ENCODE data around the gene CPE.

The CPE gene

GRCh38 chr4:165380805-165381204 is 2.0 kb downstream of the CPE start:
- Histone ChIP-seq H2AFZ (ENCODE audit: low read length) (no peak overlapping the region), H3K4me2 (ENCODE audit: low read depth, low read length, poor library complexity, severe bottlenecking) (no peak overlapping the region), H3K4me3 (ENCODE audit: low read length, poor library complexity, severe bottlenecking) (no peak overlapping the region), H3K4me1 (ENCODE audit: insufficient read depth, low read length, poor library complexity, severe bottlenecking) (no peaks in the 10 kb centered on the region), H3F3A (ENCODE audit: low read depth) (no peaks in the 10 kb centered on the region), H3K9me2 (replicated peaks; ENCODE audit: low read depth, low read length) (no peaks in the 10 kb centered on the region), H3K27me3 (ENCODE audit: insufficient read depth, low read length, poor library complexity, severe bottlenecking) (peaks cover 51% of the 10 kb centered on the region), H4K20me1 (ENCODE audit: insufficient read depth, low read length, poor library complexity, severe bottlenecking) (no peaks in the 10 kb centered on the region), H3K9ac (ENCODE audit: low read depth, low read length, poor library complexity, severe bottlenecking) (no peak overlapping the region), H3K36me3 (ENCODE audit: insufficient read depth, low read length) (no peaks in the 10 kb centered on the region), H3K9me3 (ENCODE audit: insufficient read depth, low read depth, low read length) (no peaks in the 10 kb centered on the region), H3K79me2 (ENCODE audit: insufficient read depth, low read length) (no peaks in the 10 kb centered on the region)
- TF ChIP-seq EZH2phosphoT487 (IDR thresholded peaks at IDR 0.05; ENCODE audit: borderline replicate concordance) = no peak
- TF ChIP-seq CTCF (conservative IDR thresholded peaks at IDR 0.05; ENCODE audit: low read length) = no peak

- Histone ChIP-seq H3K4me2 (ENCODE audit: low read depth, low read length, poor library complexity, severe bottlenecking) (no peak overlapping the region), H3K9me2 (replicated peaks; ENCODE audit: low read depth, low read length) (no peaks in the 10 kb centered on the region), H3K27me3 (ENCODE audit: insufficient read depth, low read length, poor library complexity, severe bottlenecking) (peaks cover 43% of the 10 kb centered on the region), H3K79me2 (ENCODE audit: insufficient read depth, low read length) (no peaks in the 10 kb centered on the region), H2AFZ (ENCODE audit: low read length) (no peak overlapping the region), H3K4me3 (ENCODE audit: low read length, poor library complexity, severe bottlenecking) (no peak overlapping the region), H4K20me1 (ENCODE audit: insufficient read depth, low read length, poor library complexity, severe bottlenecking) (no peaks in the 10 kb centered on the region), H3K36me3 (ENCODE audit: insufficient read depth, low read length) (no peaks in the 10 kb centered on the region), H3K4me1 (ENCODE audit: insufficient read depth, low read length, poor library complexity, severe bottlenecking) (no peaks in the 10 kb centered on the region), H3K9ac (ENCODE audit: low read depth, low read length, poor library complexity, severe bottlenecking) (no peak overlapping the region), H3K9me3 (ENCODE audit: insufficient read depth, low read depth, low read length) (no peaks in the 10 kb centered on the region), H3F3A (ENCODE audit: low read depth) (no peaks in the 10 kb centered on the region)
- no peak for TF ChIP-seq EZH2phosphoT487 (IDR thresholded peaks at IDR 0.05; ENCODE audit: borderline replicate concordance)
- TF ChIP-seq CTCF (conservative IDR thresholded peaks at IDR 0.05; ENCODE audit: low read length) = no peak
These were observed 3.1 kb downstream of the CPE start for GRCh38 chr4:165381821-165382373.

- H3K9ac ChIP-seq (ENCODE audit: low read depth, low read length, poor library complexity, severe bottlenecking) = no peak overlapping the region
- H3K9me3 ChIP-seq (ENCODE audit: insufficient read depth, low read depth, low read length) = no peaks in the 10 kb centered on the region
- H3K4me2 ChIP-seq (ENCODE audit: low read depth, low read length, poor library complexity, severe bottlenecking) = no peak overlapping the region
- no peak overlapping the region for H3K4me3 ChIP-seq (ENCODE audit: low read length, poor library complexity, severe bottlenecking)
- no peaks in the 10 kb centered on the region for H3K9me2 ChIP-seq (replicated peaks; ENCODE audit: low read depth, low read length)
- H4K20me1 ChIP-seq (ENCODE audit: insufficient read depth, low read length, poor library complexity, severe bottlenecking) = no peaks in the 10 kb centered on the region
- H3F3A ChIP-seq (ENCODE audit: low read depth) = no peaks in the 10 kb centered on the region
- peaks cover 36% of the 10 kb centered on the region for H3K27me3 ChIP-seq (ENCODE audit: insufficient read depth, low read length, poor library complexity, severe bottlenecking)
- H3K36me3 ChIP-seq (ENCODE audit: insufficient read depth, low read length) = no peaks in the 10 kb centered on the region
- H2AFZ ChIP-seq (ENCODE audit: low read length) = no peak overlapping the region
- H3K79me2 ChIP-seq (ENCODE audit: insufficient read depth, low read length) = no peaks in the 10 kb centered on the region
- TF ChIP-seq EZH2phosphoT487 (IDR thresholded peaks at IDR 0.05; ENCODE audit: borderline replicate concordance) = no peak
- TF ChIP-seq CTCF (conservative IDR thresholded peaks at IDR 0.05; ENCODE audit: low read length) = no peak
- H3K4me1 ChIP-seq (ENCODE audit: insufficient read depth, low read length, poor library complexity, severe bottlenecking) = no peaks in the 10 kb centered on the region
These were observed 3.8 kb downstream of the CPE start for GRCh38 chr4:165382640-165383039.

Data from Loucy (cell line).